ENCODE measurements around the gene RBM44. TPM values are rescaled to one million over a fixed set of nuclear protein-coding genes. Genes with fewer than 3 reads are reported as not detected.
"Not testable (repeated sequence)": the region's sequence is repeated elsewhere in the genome, so short reads cannot be mapped to it uniquely, and the experiment has no call there.

The RBM44 gene
- total and polyA plus RNA-seq, 2 experiments from 2014 or later = 0.53 to 0.76 TPM

- 92% methylated on average over 2 of the region's 2 CpGs for WGBS (ENCODE audit: low lambda C conversion rate, missing lambda C conversion rate)
- H3K36me3 ChIP-seq (replicated peaks; ENCODE audit: insufficient read depth, low read depth) = no peaks in the 10 kb centered on the region
These were observed 48.6 kb upstream of the RBM44 start for GRCh38 chr2:237749961-237750360.

GRCh38 chr2:237750441-237750840 lies 48.1 kb upstream of the RBM44 start:
- H3K36me3 ChIP-seq (replicated peaks; ENCODE audit: insufficient read depth, low read depth); H3K9me3 ChIP-seq (ENCODE audit: low read depth); H4K20me1 ChIP-seq (ENCODE audit: insufficient read depth, poor library complexity, severe bottlenecking); H2AFZ ChIP-seq; H3K27ac ChIP-seq; H3K27me3 ChIP-seq; DNase-seq (ENCODE audit: low spot score); H3K4me3 ChIP-seq; H3K4me2 ChIP-seq; H3K9me2 ChIP-seq (replicated peaks; ENCODE audit: insufficient read depth); H3K4me1 ChIP-seq (ENCODE audit: insufficient read depth): not testable (repeated sequence)
- 98% methylated on average over 15 of the region's 15 CpGs for WGBS (ENCODE audit: low lambda C conversion rate, missing lambda C conversion rate)
- H3K79me2 ChIP-seq = peaks cover 12% of the 10 kb centered on the region

More at GRCh38 chr2:237749961-237750360, 48.6 kb upstream of the RBM44 start:
- TF ChIP-seq, protein P1, sequence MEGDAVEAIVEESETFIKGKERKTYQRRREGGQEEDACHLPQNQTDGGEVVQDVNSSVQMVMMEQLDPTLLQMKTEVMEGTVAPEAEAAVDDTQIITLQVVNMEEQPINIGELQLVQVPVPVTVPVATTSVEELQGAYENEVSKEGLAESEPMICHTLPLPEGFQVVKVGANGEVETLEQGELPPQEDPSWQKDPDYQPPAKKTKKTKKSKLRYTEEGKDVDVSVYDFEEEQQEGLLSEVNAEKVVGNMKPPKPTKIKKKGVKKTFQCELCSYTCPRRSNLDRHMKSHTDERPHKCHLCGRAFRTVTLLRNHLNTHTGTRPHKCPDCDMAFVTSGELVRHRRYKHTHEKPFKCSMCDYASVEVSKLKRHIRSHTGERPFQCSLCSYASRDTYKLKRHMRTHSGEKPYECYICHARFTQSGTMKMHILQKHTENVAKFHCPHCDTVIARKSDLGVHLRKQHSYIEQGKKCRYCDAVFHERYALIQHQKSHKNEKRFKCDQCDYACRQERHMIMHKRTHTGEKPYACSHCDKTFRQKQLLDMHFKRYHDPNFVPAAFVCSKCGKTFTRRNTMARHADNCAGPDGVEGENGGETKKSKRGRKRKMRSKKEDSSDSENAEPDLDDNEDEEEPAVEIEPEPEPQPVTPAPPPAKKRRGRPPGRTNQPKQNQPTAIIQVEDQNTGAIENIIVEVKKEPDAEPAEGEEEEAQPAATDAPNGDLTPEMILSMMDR (IDR thresholded peaks at IDR 0.05; ENCODE audit: poor library complexity) = no peak
- TF ChIP-seq EZH2phosphoT487 (IDR thresholded peaks at IDR 0.05; ENCODE audit: low read depth, severe bottlenecking, unreplicated experiment) (no peak), EZH2 (IDR thresholded peaks at IDR 0.05; ENCODE audit: borderline replicate concordance) (no peak)
- H3K79me2 ChIP-seq = peaks cover 14% of the 10 kb centered on the region
- no peak overlapping the region for H3K4me2 ChIP-seq
- H3K9me3 ChIP-seq (ENCODE audit: low read depth) = no peaks in the 10 kb centered on the region
- no peak overlapping the region for H3K4me3 ChIP-seq
- H3K27ac ChIP-seq = no peak overlapping the region
- no peaks in the 10 kb centered on the region for H3K27me3 ChIP-seq
- H2AFZ ChIP-seq = no peak overlapping the region
- peaks cover 7% of the 10 kb centered on the region for H3K4me1 ChIP-seq (ENCODE audit: insufficient read depth)
- H3K9me2 ChIP-seq (replicated peaks; ENCODE audit: insufficient read depth) = no peaks in the 10 kb centered on the region
- H4K20me1 ChIP-seq (ENCODE audit: insufficient read depth, poor library complexity, severe bottlenecking) = no peaks in the 10 kb centered on the region
- no peak for DNase-seq (ENCODE audit: low spot score)

DNA sequence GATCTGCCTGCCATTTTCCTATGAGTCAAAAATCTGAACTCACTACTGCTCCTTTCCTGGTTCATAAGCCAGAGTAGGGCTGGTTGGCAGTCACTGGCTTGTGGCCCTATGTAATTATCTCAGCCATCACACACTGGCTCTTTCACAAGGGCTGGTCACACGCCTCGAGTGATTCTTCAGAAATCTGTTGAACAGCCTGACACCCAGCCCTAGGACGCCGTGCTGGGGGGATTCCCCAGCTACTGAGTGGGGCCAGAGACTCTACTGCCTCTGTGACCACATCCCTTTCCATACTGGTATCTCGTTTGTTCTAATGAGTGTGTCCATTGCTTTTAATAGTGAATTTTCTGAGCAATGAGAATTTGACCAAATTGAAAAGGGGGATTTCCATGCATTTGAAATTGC lies 45.8 kb upstream of the RBM44 start:
- no peaks in the 10 kb centered on the region for H3K4me1 ChIP-seq (ENCODE audit: insufficient read depth)
- no peaks in the 10 kb centered on the region for H3K9me2 ChIP-seq (replicated peaks; ENCODE audit: insufficient read depth)
- 91% methylated on average over 5 of the region's 5 CpGs for WGBS (ENCODE audit: low lambda C conversion rate, missing lambda C conversion rate)
- no peak overlapping the region for H3K4me2 ChIP-seq
- H3K36me3 ChIP-seq (replicated peaks; ENCODE audit: insufficient read depth, low read depth) = no peaks in the 10 kb centered on the region
- no peaks in the 10 kb centered on the region for H3K79me2 ChIP-seq
- no peak overlapping the region for H3K4me3 ChIP-seq
- H3K27me3 ChIP-seq = no peaks in the 10 kb centered on the region
- no peaks in the 10 kb centered on the region for H3K9me3 ChIP-seq (ENCODE audit: low read depth)
- H3K27ac ChIP-seq = no peak overlapping the region
- H4K20me1 ChIP-seq (ENCODE audit: insufficient read depth, poor library complexity, severe bottlenecking) = no peaks in the 10 kb centered on the region
- no peak overlapping the region for H2AFZ ChIP-seq
- TF ChIP-seq EZH2phosphoT487 (IDR thresholded peaks at IDR 0.05; ENCODE audit: low read depth, severe bottlenecking, unreplicated experiment) = no peak
- TF ChIP-seq, protein P1 (IDR thresholded peaks at IDR 0.05; ENCODE audit: poor library complexity) = no peak
- TF ChIP-seq EZH2 (IDR thresholded peaks at IDR 0.05; ENCODE audit: borderline replicate concordance) = no peak
- no peak for DNase-seq (ENCODE audit: low spot score)

- H2AFZ ChIP-seq = no peak overlapping the region
- H3K4me1 ChIP-seq (ENCODE audit: insufficient read depth) = no peaks in the 10 kb centered on the region
- no peaks in the 10 kb centered on the region for H3K9me2 ChIP-seq (replicated peaks; ENCODE audit: insufficient read depth)
- no peak overlapping the region for H3K4me3 ChIP-seq
- no peak for DNase-seq (ENCODE audit: low spot score)
- no peak overlapping the region for H3K4me2 ChIP-seq
- WGBS (ENCODE audit: low lambda C conversion rate, missing lambda C conversion rate) = 54% methylated on average over 3 of the region's 3 CpGs
- no peaks in the 10 kb centered on the region for H3K79me2 ChIP-seq
- no peak overlapping the region for H3K27ac ChIP-seq
- no peaks in the 10 kb centered on the region for H3K36me3 ChIP-seq (replicated peaks; ENCODE audit: insufficient read depth, low read depth)
- H4K20me1 ChIP-seq (ENCODE audit: insufficient read depth, poor library complexity, severe bottlenecking) = no peaks in the 10 kb centered on the region
- no peaks in the 10 kb centered on the region for H3K9me3 ChIP-seq (ENCODE audit: low read depth)
- TF ChIP-seq EZH2 (IDR thresholded peaks at IDR 0.05; ENCODE audit: borderline replicate concordance) (no peak), EZH2phosphoT487 (IDR thresholded peaks at IDR 0.05; ENCODE audit: low read depth, severe bottlenecking, unreplicated experiment) (no peak)
- TF ChIP-seq, protein P1 (IDR thresholded peaks at IDR 0.05; ENCODE audit: poor library complexity) = no peak
- no peaks in the 10 kb centered on the region for H3K27me3 ChIP-seq
These were observed 44.4 kb upstream of the RBM44 start for GRCh38 chr2:237754182-237754581.
